Nephron (organoid): Measurements from ENCODE around the gene CEP126.

ENCODE experiments used
- H3K27ac Mint-ChIP-seq, 3 experiments: 2 replicates each; pipeline ENCODE4 v1.8.0; 2020; ENCODE audit warnings: mixed read lengths in 3 of 3, mild to moderate bottlenecking in 2 of 3, moderate library complexity in 1 of 3
- H3K27me3 Mint-ChIP-seq: 2 replicates; pipeline ENCODE4 v1.8.0; 2021; ENCODE audit warnings: low read depth, mild to moderate bottlenecking, moderate library complexity, mixed read lengths
- H3K36me3 Mint-ChIP-seq: 2 replicates; pipeline ENCODE4 v1.8.0; 2020; ENCODE audit warnings: low read depth, mixed read lengths
- H3K4me1 Mint-ChIP-seq: 2 replicates; pipeline ENCODE4 v1.8.0; 2020; ENCODE audit warnings: mixed read lengths
- H3K4me3 Mint-ChIP-seq, 3 experiments: 2 replicates each; pipeline ENCODE4 v1.8.0; 2020; ENCODE audit warnings: mild to moderate bottlenecking in 3 of 3, mixed read lengths in 3 of 3, moderate library complexity in 2 of 3
- H3K9me3 Mint-ChIP-seq: 2 replicates; pipeline ENCODE4 v1.8.0; 2020; ENCODE audit warnings: mixed read lengths
- CTCF ChIP-seq, 3 experiments: fragments of 200-600 bp; sonication (generic); IDR thresholded peaks; one replicate each; pipeline ENCODE4 v1.5.0; 2021; ENCODE audit warnings: antibody characterized with exemption in 3 of 3; ENCODE audit not compliant: unreplicated experiment in 3 of 3

CEP126 gene

GRCh38 chr11:102006835-102007566, 92.2 kb downstream of the CEP126 start:
- Mint-ChIP-seq H3K27me3 (no peaks in the 10 kb centered on the region), H3K4me3 (no peak overlapping the region), H3K27ac (no peak overlapping the region), H3K4me1 (peaks cover 5% of the 10 kb centered on the region), H3K9me3 (no peaks in the 10 kb centered on the region), H3K36me3 (no peaks in the 10 kb centered on the region)
- TF ChIP-seq CTCF (IDR thresholded peaks at IDR 0.05; ENCODE audit: unreplicated experiment in 3 of 3) = no peak

GRCh38 chr11:102007567-102008437, 93.0 kb downstream of the CEP126 start:
- H3K4me3 Mint-ChIP-seq = no peak overlapping the region
- TF ChIP-seq CTCF (IDR thresholded peaks at IDR 0.05; ENCODE audit: unreplicated experiment in 3 of 3) = peak; percentile 58 to 71 (median 61)
- H3K27me3 Mint-ChIP-seq = no peaks in the 10 kb centered on the region
- H3K9me3 Mint-ChIP-seq = no peaks in the 10 kb centered on the region
- no peaks in the 10 kb centered on the region for H3K36me3 Mint-ChIP-seq
- no peak overlapping the region for H3K27ac Mint-ChIP-seq
- H3K4me1 Mint-ChIP-seq = peaks cover 5% of the 10 kb centered on the region

DNA sequence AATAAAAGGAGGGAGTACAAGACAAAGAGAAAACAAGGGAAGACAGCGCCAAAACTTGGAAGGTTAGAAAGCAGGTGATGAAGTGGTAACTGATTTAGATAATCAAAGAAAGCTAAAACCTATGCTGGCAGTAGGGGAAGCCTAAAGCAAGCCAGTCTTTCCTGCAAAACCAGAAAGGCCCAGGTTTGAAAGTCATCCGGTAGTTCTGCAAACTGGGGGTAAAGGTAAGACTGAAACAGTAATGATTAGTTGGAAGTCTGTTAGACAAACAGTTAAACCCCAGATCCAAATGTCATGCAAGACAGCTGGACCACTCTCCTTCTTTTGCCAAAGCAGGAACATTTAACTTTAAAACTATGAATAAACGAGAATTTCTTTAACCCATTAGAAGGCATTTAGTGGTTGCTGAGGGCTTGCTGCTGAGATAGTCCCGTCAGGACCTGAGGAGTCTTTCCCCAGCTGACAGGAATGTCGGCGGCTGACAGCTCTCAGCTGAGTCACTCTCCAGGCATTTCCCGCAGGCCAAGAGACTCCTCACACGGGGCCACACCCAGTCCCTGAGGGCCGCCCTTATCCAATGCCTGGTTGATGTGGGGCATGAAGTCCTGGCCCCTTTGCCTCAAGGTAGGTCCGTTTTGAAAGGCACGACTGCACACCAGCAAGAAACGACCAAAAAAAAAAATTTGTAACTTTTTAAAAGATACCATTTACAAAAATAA, 96.1 kb downstream of the CEP126 start:
- no peak for TF ChIP-seq CTCF (IDR thresholded peaks at IDR 0.05; ENCODE audit: unreplicated experiment in 3 of 3)
- no peaks in the 10 kb centered on the region for H3K9me3 Mint-ChIP-seq
- H3K27me3 Mint-ChIP-seq = no peaks in the 10 kb centered on the region
- H3K36me3 Mint-ChIP-seq = no peaks in the 10 kb centered on the region
- no peak overlapping the region for H3K4me3 Mint-ChIP-seq
- H3K27ac Mint-ChIP-seq = no peak overlapping the region
- H3K4me1 Mint-ChIP-seq = peaks cover 5% of the 10 kb centered on the region

DNA sequence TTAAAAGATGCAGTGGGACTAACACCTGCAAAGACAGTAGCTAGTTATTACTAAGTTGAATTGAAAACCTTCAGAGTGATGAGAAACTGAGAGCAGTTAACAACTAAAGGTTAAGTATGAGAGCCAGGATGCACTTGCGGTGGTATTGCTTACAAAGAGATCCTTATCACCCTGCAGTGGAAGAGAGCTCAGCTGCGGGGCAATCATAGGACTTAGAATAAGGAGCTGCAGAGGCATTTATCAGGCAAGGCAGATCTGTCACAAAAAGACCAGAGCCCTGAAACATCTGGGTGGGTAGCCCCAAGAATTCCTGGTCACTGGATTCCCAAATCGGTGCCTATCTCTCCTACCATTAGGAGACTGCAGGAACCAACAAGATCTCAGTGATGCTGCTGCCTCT, 98.1 kb downstream of the CEP126 start:
- no peak for TF ChIP-seq CTCF (IDR thresholded peaks at IDR 0.05; ENCODE audit: unreplicated experiment in 3 of 3)
- Mint-ChIP-seq H3K36me3 (no peaks in the 10 kb centered on the region), H3K9me3 (no peaks in the 10 kb centered on the region), H3K4me1 (peaks cover 9% of the 10 kb centered on the region), H3K27ac (no peak overlapping the region), H3K4me3 (no peak overlapping the region), H3K27me3 (no peaks in the 10 kb centered on the region)

DNA sequence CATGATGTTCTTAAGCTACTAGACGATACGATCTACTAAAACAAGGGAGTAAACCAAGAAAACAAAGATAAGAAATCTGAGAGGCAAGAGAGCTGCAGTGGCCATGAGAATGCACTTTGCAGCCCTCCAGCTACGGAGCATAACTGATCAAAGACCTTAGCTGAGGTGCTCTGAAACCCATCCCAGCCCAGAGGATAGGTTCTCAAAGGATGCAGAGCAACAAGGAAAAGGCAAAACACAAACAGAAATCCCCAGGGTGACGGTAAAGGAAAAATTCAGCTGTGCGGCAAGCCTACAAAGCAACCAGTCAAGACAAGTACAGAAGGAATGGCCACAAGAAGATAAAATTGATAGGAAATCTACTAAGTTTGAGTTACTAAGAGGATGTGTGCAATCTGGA, 99.9 kb downstream of the CEP126 start:
- H3K4me3 Mint-ChIP-seq = no peak overlapping the region
- peaks cover 9% of the 10 kb centered on the region for H3K4me1 Mint-ChIP-seq
- no peaks in the 10 kb centered on the region for H3K27me3 Mint-ChIP-seq
- no peaks in the 10 kb centered on the region for H3K36me3 Mint-ChIP-seq
- no peaks in the 10 kb centered on the region for H3K9me3 Mint-ChIP-seq
- no peak for TF ChIP-seq CTCF (IDR thresholded peaks at IDR 0.05; ENCODE audit: unreplicated experiment in 3 of 3)
- no peak overlapping the region for H3K27ac Mint-ChIP-seq
